HG03520 (cell line): Measurements from ENCODE around the gene FAM135A.
"Not testable (repeated sequence)": the region's sequence is repeated elsewhere in the genome, so short reads cannot be mapped to it uniquely, and the experiment has no call there.

Experiments
- ATAC-seq: cut with Tn5 transposase; IDR thresholded peaks from one replicate; pipeline ENCODE4 v1.9.1; 2021; ENCODE audit warnings: mild to moderate bottlenecking, moderate library complexity; ENCODE audit not compliant: unreplicated experiment

Gene FAM135A

DNA sequence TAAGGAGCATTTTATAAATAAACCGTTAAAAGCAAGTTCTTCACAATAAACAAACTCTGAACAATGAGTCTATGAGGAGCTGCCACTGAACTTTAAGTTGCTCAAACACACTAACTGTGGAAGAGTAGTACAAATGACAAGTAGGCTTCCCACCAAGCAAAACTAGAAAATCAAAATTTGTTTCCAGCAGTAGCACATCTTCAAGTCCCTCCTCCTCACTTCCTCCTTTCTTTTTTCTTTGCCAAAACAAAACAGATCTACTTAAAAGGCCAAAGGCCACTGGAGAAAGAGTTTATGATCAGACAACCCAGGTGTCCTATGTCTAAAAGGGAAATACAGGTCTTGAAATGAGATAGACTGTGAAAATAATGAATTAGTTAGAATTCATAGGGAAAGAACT is 17.1 kb upstream of the FAM135A start:
- ATAC-seq: no peak

DNA sequence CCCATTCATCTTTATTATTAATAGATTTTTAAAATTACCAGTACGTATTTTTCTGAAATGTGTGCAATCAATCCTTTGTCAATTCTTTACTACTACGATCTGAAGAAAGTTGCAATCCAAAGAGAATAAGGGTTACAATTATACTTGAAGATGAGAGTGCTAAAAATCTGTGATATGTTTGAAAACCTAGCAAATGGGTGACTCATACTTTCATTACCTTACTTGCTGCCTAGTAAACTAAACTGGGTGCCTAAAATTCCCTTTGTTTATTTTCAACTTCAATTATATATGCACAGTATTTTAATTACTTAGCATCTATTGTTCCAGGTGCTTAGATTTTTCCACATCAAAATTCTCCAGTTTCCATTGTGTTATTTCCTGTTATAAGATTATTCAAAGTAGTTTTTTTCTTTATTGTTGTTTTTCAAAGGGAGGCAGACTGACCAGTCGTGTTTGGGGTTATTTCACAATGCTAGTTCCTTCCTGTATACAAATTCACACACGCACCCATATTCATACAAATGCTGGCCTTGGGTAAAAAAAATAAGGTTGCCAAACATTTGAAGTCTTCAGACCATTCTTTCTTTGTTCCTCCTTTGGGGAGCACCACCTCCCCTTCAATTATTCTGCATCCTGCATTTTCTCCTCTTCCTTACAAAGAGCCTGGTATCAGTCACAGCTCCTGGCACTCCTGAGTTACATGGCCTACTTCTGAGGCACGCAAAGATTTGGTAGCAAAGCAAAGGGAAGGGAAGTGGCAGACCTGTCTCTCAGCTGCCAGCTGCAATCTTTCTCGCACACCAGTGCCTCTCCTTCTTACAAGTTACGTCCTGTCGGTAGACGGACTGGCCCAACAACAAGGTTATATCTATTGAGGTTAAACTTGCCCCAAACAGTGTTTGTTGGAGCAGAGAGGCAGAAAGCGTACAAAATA is 16.2 kb upstream of the FAM135A start:
- no peak for ATAC-seq

GRCh38 chr6:70398783-70399728 is 14.3 kb upstream of the FAM135A start:
- no peak for ATAC-seq

DNA sequence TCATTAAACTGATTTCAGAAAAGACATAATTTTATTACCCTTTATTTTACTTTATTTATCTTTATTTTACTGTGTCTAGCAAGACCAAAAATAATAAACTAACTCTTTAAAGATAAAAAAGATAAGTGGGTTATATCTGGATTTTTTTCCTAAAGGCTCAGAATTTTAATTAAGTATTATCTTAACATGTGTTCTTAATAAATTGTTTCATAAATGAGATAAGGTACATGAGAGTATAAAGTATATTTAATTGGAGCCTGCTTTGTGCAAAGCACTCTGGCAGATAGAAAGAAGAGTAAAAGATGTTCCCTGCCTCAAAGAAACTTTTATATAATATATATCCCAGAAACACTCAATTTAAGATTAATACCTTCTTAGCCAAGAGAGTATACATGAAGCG is 8.7 kb upstream of the FAM135A start:
- ATAC-seq: no peak

GRCh38 chr6:70409216-70409615 is 4.1 kb upstream of the FAM135A start:
- ATAC-seq: no peak

GRCh38 chr6:70411542-70412251 is 1.6 kb upstream of the FAM135A start:
- ATAC-seq: no peak

- peak; percentile 20 for ATAC-seq
Measured at GRCh38 chr6:70412252-70413113, 825 bp upstream of the FAM135A start.

DNA sequence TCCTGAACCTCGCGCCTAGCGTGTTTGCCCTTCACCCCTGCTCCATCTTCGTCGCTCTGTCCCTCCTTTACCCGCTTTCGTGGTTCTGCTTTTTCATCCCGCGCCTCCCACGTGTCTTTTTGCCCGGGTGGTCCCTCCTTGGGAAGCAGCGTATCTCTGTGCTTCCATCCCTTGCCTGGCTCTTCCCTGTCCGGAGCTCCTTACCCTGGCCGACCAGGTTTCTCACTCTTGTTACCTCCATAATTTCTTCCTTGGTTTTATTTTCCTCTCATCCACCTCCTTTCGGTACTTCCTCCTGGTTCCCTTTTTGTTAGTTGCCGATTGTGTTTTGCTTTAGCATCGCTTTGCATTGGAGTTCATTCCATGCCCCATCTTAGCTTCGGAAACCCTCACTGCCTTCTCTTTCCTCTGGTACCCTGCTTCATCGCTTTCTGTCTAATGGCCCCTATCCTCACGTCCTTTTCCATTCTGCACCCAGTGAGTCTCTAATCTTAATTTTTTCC is 735 bp downstream of the FAM135A start:
- ATAC-seq: no peak

GRCh38 chr6:70414813-70415212 is 1.5 kb downstream of the FAM135A start:
- no peak for ATAC-seq

DNA sequence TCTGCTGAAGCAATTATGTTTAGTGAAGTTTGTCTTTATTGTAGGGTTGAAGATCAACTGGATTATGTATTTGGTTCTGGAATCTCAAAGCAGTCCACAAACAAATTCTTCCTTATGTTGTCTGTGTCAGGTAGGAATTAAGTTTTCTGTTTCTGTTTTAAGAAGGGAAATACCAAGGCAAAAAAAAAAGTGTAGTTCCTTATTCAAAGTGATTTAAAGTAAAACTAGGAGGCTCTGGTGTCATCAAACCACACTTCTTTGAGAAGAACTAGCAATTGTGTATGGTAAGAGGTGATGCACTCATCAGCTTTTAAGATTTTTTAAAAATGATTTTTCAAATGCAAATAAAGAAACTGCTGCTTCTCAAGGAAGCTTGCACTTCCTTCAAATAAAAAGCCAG is 1.9 kb downstream of the FAM135A start:
- no peak for ATAC-seq

DNA sequence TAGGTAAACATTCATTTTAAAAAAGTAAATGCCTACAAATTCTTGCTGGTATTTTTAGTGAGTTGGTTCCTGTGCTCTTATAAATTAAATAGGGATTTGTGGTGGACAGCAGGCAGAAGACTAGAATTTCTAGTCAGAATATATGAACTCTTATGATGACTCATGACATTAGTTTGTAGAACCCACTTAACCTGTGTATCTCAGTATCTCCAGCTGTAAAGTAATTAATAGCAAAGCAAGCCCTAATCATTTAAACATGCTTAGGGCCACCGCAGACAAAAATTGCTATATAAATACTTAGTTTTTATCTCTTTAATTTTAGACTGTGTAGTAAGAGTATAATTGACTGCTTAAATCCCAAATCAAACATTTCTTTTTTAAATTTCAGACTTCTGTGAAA is 2.4 kb downstream of the FAM135A start:
- ATAC-seq: no peak

- ATAC-seq: no peak
Measured at GRCh38 chr6:70421509-70421908, 8.2 kb downstream of the FAM135A start.

GRCh38 chr6:70423189-70424134 is 10.2 kb downstream of the FAM135A start:
- no peak for ATAC-seq

GRCh38 chr6:70424291-70424690 is 11.0 kb downstream of the FAM135A start:
- ATAC-seq: no peak

- ATAC-seq: no peak
Measured at GRCh38 chr6:70436320-70436719, 23.0 kb downstream of the FAM135A start.

GRCh38 chr6:70445001-70445400 is 31.7 kb downstream of the FAM135A start:
- ATAC-seq: no peak

DNA sequence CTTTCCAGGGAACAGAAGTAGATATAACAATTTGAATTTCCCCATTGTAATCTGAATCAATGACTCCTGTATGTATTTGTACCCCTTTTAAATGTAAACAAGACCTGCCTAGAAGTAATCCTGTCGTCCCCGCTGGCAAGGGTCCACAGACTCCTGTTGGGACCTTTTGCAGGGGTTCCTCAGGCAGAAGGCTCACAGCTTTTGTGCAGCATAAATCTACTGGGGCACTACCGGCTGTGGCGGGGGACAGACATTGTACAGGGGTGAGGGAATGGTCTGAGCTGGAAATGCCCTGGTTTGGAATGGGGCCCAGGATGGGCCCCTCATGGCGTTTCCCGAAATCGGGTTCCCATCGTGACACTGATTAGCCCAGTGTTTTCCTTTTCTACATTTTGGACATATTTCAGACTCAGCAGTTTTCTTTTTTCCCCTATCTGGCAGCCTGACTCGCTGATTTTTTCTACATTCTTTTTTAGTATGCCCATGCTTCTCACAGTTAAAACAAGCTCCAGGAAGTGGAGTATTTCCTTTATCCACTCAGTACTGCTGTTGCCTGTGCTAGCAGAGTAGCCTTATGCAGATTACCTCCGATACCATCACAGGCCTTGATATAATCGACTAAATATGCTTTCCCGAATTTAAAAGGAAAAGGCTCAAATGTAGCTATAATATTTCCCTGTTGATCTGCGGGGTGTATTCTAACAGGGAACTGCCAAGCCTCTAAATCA is 34.2 kb downstream of the FAM135A start:
- ATAC-seq: not testable (repeated sequence)

- ATAC-seq: not testable (repeated sequence)
Measured at GRCh38 chr6:70453899-70454298, 40.6 kb downstream of the FAM135A start.
